AG08396 (cell line): ENCODE results near the gene INO80E.
A peak's percentile ranks its signal among the peaks of the same experiment; 100 is the strongest.

Experiments
- DNase-seq: peaks from one replicate; pipeline ENCODE4 v3.0.0; 2012; ENCODE audit warnings: low spot score, mixed read lengths

The INO80E gene

DNA sequence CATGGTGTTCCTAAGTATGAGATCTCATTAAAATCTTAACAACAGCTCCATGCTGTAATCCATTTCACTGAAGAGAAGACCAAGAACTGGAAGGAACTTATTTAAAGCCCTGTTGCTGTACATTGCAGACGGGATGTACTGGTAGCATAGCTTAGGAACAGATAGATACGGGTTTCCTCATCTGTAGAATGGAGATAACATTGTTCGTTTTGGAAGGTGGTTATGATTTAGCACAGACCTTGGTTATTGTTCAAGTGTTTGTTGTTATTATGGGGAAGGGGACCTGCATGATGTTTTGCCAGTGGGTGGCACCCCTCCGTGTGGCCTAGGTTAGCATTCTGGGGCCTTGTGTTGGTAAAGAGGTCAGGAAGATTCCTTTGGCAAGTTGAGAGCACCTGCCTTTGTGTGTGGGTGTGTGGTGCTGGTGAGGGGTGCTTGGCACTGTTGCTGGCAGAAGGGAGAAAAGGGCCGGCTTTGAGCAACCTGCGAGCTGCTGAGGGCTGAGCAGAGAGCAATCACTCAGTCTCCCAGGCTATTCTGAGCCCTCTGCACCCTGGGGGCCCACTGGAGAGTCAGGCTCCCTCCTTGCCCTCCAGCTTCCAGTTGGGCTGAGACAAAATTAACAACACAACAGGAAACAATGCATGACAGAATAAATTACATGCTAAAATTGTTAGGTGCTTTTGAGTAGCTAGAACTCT is 20.1 kb upstream of the INO80E start:
- peak; percentile 12 for DNase-seq

DNA sequence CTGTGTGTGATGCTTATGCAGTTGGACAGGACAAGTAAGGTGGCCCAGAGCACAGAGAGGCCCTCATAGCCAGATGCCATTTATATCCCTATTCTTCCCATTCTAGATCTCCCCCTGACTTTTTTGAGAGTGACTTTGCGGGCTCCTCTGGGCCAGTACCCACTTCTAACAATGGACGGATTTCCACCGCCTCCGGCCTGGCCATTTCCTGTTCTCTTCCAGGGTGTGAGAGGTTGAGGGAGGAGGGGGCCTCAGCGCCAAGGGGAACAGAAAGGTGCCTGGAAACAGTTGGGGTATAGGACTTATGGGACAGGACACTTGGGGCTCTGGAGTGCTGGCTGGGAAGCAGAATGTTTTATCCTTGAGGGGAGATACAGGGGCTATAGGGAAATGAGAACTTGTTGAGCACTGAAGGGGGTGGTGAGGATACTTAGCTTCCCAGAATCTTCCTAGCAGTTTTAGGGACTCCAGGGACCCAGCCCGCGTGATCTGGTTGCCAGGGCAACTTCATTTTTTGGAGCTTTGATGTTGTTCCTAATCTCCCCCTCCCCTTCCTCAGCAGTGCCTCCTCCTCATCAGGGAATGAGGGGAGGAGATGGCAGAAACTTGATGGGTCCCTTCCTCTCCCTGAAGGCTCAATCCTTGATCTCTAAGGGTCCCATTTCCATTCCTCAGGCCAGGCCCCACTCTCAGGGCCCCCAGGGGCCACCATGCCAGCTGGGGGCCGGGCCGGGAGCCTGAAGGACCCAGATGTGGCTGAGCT is 18.8 kb upstream of the INO80E start:
- no peak for DNase-seq

DNA sequence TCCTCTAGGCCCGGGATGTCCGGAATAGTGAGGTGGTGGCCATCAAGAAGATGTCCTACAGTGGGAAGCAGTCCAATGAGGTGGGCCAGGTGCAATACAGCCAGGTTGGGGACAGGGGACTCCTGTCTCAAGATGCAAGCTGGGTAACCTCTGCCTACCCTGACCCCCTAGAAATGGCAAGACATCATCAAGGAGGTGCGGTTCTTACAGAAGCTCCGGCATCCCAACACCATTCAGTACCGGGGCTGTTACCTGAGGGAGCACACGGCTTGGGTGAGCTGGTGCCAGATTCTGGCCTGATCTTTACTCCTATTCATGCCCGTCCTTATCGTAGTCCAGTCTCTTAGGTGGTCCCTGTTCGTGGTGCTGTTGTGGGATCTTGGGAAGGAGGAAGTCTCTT is 18.0 kb upstream of the INO80E start:
- DNase-seq = no peak

DNA sequence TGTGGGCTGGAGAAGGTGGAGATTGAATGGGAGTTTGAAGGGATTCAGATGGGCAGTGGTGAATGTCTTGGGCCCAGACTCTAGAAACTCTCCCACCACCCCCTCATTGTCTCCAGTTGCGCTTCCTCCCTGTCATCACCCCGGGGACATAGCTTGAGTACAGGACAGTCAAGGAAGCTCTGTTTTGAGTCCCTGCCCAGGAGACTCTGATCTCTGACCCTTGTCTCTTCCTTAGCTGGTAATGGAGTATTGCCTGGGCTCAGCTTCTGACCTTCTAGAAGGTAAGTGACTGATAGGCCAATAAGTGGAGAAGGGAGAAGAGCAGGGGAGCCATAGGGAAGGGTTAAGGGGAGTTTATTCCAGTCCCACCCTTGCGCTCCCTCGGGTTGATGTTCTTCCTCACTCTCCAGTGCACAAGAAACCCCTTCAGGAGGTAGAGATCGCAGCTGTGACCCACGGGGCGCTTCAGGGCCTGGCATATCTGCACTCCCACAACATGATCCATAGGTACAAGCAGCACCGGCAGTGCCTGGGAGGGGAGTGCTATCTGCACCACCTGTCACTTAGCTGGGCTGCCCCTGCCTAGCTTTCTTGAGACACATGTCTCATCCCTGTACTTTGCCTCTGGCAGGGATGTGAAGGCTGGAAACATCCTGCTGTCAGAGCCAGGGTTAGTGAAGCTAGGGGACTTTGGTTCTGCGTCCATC is 17.3 kb upstream of the INO80E start:
- DNase-seq = no peak

GRCh38 chr16:29982560-29983419 is 13.3 kb upstream of the INO80E start:
- DNase-seq = no peak

DNA sequence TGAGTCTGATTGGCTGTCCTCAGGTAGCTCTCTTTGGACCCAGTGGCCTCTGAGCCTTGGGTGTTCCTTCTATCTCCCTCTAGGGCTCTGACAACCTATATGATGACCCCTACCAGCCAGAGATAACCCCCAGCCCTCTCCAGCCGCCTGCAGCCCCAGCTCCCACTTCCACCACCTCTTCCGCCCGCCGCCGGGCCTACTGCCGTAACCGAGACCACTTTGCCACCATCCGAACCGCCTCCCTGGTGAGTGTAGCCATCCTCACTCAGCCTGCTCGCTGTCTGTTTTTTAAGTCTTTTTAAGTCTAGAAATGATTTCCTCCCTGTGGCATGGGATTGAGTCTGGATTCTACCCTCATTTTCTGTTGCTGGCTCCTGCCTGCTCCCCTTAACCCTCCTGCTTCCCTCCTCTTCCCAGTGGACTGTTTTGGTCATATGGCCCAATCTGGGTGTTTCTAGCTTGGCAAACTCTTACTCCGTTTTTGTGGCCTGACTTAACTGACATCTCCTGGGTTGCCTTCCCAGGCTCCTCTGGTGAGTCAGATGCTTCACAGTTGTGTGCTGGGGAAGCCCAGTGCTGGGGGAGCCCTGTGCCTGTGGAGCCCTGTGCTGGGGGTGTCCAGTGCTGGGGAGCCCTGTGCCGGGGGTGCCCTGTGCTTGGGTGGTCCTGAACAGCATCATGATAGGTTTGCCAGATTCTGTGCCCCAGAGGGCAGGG is 12.5 kb upstream of the INO80E start:
- DNase-seq = peak; percentile 50

DNA sequence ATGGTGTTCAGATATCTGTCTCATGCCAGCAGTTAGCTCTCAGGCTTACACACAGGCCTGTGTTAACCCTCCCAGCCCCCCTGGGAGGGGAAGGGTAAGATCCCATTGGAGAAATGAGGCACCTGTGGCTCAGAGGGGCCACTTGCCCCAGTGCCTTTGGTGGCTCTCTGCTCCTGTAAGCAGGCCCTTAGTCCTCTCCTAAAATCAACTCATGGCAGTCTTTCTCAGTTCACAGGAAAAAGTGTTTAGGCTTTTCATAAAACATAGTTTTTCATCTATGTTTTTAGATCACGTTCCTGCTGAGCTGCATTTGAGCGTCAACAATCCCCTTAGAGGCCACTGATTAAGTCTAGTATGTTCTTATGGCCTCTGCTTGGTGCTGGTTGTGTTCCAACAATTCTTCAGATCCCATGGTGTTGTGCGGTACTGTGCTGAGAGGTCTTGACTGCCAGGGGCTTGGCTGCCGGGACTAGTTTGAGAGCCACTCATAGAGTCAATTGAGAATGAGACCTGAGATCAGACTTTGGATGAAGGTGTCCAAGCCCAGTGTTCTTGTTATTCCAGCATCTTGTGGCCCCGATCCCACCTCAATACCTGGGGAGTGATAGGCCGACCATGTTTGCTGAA is 11.8 kb upstream of the INO80E start:
- DNase-seq = no peak

- no peak for DNase-seq
Measured at GRCh38 chr16:29984764-29985147, 11.3 kb upstream of the INO80E start.

GRCh38 chr16:29985271-29985811 is 10.7 kb upstream of the INO80E start:
- DNase-seq = no peak

- DNase-seq = no peak
Measured at GRCh38 chr16:29986231-29986630, 9.8 kb upstream of the INO80E start.

DNA sequence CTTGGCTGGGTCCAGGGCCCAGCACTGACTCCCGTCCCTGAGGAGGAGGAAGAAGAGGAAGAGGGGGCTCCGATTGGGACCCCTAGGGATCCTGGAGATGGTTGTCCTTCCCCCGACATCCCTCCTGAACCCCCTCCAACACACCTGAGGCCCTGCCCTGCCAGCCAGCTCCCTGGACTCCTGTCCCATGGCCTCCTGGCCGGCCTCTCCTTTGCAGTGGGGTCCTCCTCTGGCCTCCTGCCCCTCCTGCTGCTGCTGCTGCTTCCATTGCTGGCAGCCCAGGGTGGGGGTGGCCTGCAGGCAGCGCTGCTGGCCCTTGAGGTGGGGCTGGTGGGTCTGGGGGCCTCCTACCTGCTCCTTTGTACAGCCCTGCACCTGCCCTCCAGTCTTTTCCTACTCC is 9.1 kb upstream of the INO80E start:
- DNase-seq = no peak

DNA sequence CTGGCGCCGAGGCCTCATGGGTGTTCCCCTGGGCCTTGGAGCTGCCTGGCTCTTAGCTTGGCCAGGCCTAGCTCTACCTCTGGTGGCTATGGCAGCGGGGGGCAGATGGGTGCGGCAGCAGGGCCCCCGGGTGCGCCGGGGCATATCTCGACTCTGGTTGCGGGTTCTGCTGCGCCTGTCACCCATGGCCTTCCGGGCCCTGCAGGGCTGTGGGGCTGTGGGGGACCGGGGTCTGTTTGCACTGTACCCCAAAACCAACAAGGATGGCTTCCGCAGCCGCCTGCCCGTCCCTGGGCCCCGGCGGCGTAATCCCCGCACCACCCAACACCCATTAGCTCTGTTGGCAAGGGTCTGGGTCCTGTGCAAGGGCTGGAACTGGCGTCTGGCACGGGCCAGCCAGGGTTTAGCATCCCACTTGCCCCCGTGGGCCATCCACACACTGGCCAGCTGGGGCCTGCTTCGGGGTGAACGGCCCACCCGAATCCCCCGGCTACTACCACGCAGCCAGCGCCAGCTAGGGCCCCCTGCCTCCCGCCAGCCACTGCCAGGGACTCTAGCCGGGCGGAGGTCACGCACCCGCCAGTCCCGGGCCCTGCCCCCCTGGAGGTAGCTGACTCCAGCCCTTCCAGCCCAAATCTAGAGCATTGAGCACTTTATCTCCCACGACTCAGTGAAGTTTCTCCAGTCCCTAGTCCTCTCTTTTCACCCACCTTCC is 8.5 kb upstream of the INO80E start:
- DNase-seq = no peak

DNA sequence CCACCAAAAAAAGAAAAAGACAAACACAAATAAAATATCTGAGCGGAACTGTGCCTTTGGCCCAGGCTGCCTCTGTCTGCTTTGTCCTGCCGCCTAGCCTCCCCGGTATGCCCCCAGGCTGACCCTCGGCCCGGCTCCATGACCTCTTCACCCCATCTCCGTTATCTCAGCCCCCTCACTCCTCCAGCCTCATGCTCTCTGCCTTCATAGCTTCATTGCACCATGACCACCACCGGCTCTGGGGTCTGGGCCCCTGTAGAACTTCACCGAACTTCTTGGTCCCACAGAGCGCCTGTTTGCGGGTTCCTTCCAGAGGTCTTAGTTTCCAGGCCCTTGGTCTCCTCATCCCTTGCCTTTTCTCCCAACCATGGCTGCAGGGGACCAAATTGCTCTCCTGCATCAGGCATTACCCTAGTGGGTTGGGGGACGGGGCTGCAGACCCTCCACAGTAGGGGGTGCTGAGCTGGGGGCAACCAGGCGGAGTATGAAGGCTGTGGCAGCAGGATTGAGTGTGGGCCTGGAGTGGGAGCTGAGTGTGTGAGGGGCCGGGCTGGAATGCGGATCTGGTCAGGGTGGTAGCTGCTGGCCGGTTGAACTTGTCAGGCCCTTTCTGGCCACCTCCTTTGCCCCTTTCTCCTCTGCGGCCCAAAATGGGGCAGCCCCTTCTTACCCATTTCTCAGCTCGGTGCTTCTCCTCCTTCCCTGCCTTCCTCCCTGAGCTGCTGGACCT is 7.5 kb upstream of the INO80E start:
- no peak for DNase-seq

GRCh38 chr16:29989111-29989858 is 6.8 kb upstream of the INO80E start:
- no peak for DNase-seq

DNA sequence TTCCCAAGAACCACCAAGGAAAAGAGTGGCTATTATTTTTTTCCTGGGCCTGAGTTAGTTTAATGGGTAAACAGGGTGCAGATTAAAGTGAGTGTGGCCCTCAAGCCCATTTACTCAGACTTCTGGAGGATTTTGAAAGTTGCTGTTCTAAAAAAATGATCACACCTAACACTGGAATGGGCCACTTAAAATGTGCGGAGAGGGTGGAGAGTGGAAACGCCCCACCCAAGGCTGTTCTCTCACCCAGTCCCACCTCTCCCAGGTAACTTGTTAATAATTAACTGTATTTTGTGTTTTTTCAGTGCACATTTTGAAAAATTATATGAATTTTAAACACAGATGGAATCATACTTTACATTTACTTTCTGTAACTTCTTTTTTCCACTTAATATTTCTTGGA is 6.0 kb upstream of the INO80E start:
- no peak for DNase-seq

DNA sequence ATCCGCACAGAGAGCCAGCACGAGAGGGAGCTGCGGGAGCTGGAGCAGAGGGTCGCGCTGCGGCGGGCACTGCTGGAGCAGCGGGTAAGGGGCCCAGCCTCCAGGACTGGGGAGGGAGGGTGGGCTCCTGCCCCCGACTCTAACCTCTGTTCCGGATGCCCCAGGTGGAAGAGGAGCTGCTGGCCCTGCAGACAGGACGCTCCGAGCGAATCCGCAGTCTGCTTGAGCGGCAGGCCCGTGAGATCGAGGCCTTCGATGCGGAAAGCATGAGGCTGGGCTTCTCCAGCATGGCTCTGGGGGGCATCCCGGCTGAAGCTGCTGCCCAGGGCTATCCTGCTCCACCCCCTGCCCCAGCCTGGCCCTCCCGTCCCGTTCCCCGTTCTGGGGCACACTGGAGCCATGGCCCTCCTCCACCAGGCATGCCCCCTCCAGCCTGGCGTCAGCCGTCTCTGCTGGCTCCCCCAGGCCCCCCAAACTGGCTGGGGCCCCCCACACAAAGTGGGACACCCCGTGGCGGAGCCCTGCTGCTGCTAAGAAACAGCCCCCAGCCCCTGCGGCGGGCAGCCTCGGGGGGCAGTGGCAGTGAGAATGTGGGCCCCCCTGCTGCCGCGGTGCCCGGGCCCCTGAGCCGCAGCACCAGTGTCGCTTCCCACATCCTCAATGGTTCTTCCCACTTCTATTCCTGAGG is 5.0 kb upstream of the INO80E start:
- DNase-seq = no peak

DNA sequence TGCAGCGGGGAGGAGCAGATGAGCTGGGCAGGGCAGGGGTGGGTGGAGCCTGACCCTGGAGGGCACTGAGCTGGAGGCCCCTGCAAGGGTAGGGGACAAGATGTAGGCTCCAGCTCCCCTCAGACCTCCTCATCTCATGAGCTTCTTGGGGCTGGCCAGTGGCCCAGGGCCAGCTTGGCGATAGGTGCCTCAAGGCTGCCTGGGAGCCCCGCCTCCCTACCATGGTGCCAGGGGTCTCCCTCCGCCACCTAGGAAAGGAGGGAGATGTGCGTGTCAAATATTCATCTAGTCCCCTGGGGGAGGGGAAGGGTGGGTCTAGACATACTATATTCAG is 4.5 kb upstream of the INO80E start:
- no peak for DNase-seq

DNA sequence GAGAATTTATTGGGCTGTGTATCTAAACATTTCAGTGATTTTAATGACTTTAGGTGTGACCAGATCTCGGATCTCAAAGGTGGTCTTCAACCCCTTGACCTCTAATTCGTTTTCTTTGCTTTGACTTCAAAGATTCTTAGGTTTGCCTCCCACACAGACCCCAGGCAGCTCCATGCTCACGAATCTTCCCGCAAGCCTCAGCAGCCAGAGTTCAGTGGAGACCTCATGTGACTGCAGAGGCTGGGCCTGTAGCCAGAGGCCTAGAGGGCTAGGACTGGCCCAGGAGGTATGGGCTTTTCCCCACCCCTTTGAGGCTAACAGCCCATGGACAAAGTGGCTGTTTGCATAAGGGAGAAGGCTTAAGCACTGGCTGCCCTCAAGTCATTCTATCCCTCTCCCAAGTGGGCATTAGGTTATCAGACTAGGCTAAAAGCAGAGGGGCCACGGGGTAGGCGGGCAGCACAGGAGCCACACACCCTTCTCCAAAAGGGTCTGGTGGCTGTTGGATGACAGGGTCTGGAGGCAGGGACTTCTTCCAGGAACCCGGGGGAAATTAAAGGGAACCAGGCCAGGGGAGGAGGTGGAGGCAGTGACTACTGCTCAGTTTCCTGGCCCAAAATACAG is 3.6 kb upstream of the INO80E start:
- peak; percentile 31 for DNase-seq
